22Rv1 (cell line): Measurements from ENCODE around the gene S100A13.
"Not testable (repeated sequence)": the region's sequence is repeated elsewhere in the genome, so short reads cannot be mapped to it uniquely, and the experiment has no call there.

ENCODE experiments used
- H3K27ac ChIP-seq: fragments of 450-650 bp; 2 replicates; pipeline ENCODE4 v1.5.1; 2017
- ZFX ChIP-seq: fragments of 450-650 bp; IDR thresholded peaks from 2 replicates; pipeline ENCODE4 v1.6.1; 2017; ENCODE audit warnings: antibody characterized with exemption, borderline replicate concordance
- TF ChIP-seq, protein P1 (sequence below): fragments of 450-650 bp; IDR thresholded peaks from 2 replicates; pipeline ENCODE4 v1.5.1; 2017; ENCODE audit warnings: mild to moderate bottlenecking

S100A13 gene

GRCh38 chr1:153586347-153586746 is 41.0 kb downstream of the S100A13 start:
- H3K27ac ChIP-seq, result no peak overlapping the region
- TF ChIP-seq ZFX, result no peak
- TF ChIP-seq, protein P1, sequence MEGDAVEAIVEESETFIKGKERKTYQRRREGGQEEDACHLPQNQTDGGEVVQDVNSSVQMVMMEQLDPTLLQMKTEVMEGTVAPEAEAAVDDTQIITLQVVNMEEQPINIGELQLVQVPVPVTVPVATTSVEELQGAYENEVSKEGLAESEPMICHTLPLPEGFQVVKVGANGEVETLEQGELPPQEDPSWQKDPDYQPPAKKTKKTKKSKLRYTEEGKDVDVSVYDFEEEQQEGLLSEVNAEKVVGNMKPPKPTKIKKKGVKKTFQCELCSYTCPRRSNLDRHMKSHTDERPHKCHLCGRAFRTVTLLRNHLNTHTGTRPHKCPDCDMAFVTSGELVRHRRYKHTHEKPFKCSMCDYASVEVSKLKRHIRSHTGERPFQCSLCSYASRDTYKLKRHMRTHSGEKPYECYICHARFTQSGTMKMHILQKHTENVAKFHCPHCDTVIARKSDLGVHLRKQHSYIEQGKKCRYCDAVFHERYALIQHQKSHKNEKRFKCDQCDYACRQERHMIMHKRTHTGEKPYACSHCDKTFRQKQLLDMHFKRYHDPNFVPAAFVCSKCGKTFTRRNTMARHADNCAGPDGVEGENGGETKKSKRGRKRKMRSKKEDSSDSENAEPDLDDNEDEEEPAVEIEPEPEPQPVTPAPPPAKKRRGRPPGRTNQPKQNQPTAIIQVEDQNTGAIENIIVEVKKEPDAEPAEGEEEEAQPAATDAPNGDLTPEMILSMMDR, result no peak

- no peak overlapping the region for H3K27ac ChIP-seq
Measured at GRCh38 chr1:153585006-153585405, 42.3 kb downstream of the S100A13 start.

DNA sequence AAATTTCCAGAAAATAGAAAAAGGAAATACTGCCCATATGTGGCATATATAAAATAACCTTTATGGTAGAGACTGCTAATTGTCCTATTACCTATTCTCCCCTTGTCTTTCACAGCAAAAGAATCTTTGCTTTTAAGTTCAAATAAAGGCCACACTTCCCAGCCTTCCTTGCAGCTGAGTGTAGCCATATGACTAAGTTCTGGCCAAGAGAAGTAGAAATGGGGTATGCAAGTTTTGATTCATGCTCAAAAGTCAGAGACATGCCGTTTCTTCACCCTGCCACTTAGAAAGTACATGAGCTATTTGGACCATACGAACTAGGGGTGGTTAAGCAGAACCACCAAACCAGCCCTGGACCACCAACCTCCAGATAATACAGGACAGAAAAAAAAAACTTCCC is 43.3 kb downstream of the S100A13 start:
- TF ChIP-seq, protein P1, result no peak
- TF ChIP-seq ZFX, result no peak
- H3K27ac ChIP-seq, result no peak overlapping the region

More at GRCh38 chr1:153585006-153585405, 42.3 kb downstream of the S100A13 start:
- no peak for TF ChIP-seq ZFX
- TF ChIP-seq, protein P1, result no peak

- H3K27ac ChIP-seq, result not testable (repeated sequence)
Measured at GRCh38 chr1:153583514-153583913, 43.8 kb downstream of the S100A13 start.

- H3K27ac ChIP-seq, result not testable (repeated sequence)
Measured at GRCh38 chr1:153582836-153583235, 44.5 kb downstream of the S100A13 start.

DNA sequence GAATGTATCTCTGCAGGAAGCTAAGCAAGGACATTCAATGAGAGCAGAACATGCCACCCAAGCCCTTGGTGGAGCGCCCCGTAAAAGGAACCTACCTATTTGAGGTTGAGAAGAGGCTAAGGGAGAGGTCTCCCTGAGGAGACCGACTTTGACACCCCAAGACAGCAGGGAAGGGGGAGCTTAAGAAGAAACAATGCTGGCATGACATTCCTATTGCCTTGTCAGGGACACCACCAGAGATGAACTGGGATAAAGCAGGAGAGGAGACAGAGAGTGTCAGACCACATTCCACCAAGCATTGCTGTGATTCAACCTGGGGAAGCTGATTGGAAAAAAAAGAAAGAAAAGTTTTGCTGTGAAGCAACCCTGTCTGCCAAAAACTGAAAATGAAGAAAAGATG is 48.4 kb downstream of the S100A13 start:
- no peak for TF ChIP-seq ZFX
- TF ChIP-seq, protein P1, result no peak
- H3K27ac ChIP-seq, result no peak overlapping the region

GRCh38 chr1:153578490-153578889 is 48.8 kb downstream of the S100A13 start:
- TF ChIP-seq ZFX, result no peak
- TF ChIP-seq, protein P1, result no peak
- no peak overlapping the region for H3K27ac ChIP-seq

DNA sequence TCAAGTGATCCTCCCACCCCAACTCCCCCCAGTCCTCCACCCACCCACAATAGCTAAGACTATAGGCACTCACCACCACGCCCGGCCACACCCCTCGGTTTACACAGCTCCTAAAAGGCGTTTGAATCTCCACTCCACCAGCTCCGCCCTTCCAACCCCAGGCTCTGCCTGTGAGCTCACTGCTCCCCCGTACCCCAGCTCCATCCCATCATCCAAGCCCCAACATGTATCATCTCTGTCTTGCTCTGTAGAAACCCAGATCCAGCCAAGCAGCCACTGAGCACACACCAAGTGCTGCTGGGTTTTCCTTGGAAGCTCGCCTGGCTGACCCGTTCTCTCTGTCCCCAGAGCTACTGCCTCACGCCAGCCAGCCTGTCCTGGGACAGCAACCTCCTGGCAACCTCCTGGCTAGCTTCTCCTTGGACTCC is 49.7 kb downstream of the S100A13 start:
- no peak overlapping the region for H3K27ac ChIP-seq
- no peak for TF ChIP-seq ZFX
- TF ChIP-seq, protein P1, result no peak
